AG04450 (cell line): ENCODE measurements around the gene ING2. TPM values are rescaled to one million over a fixed set of nuclear protein-coding genes. Genes with fewer than 3 reads are reported as not detected.

Experiments used
- CTCF ChIA-PET: fragments of 300-600, 350-600 bp; formaldehyde crosslinking; extraction: SDS; loops from one replicate; lab custom pipeline; 2022; ENCODE audit warnings: antibody characterized with exemption, inconsistent platforms; lab: Charles Lee
- POLR2A ChIA-PET: fragments of 350-600 bp; formaldehyde crosslinking; extraction: SDS; loops from one replicate; lab custom pipeline; 2021; ENCODE audit warnings: antibody characterized with exemption, inconsistent platforms; lab: Yijun Ruan, JAX
- DNase-seq: peaks from one replicate; pipeline ENCODE4 v3.0.0-alpha.2; 2011; ENCODE audit warnings: low read depth, low spot score
- H3K27ac ChIP-seq: one replicate; pipeline ENCODE4 v1.5.1; 2012; ENCODE audit warnings: low read depth, low read length, control low read depth
- H3K27me3 ChIP-seq: one replicate; pipeline ENCODE4 v1.6.0; 2012; ENCODE audit warnings: low read length; ENCODE audit not compliant: control insufficient read depth, insufficient read depth
- H3K4me3 ChIP-seq: 2 replicates; pipeline ENCODE4 v1.5.1; 2011; ENCODE audit warnings: mild to moderate bottlenecking, low read depth, low read length, control low read depth
- H3K9me3 ChIP-seq: 2 replicates; pipeline ENCODE4 v1.5.1; 2012; ENCODE audit warnings: low read length; ENCODE audit not compliant: control insufficient read depth, insufficient read depth
- CTCF ChIP-seq: IDR thresholded peaks from 2 replicates; pipeline ENCODE4 v1.5.1; 2011; ENCODE audit warnings: low read depth, low read length, control low read depth, inconsistent platforms
- polyA plus RNA-seq: library from polyadenylated mRNA; depleted of rRNA; stranded (reverse); fragments of >200 nt; gene quantifications from 2 replicates; pipeline ENCODE4 v1.2.3, GENCODE V29; 2011

Gene ING2
- polyA plus RNA-seq, 1 experiment = 10.6 TPM

DNA sequence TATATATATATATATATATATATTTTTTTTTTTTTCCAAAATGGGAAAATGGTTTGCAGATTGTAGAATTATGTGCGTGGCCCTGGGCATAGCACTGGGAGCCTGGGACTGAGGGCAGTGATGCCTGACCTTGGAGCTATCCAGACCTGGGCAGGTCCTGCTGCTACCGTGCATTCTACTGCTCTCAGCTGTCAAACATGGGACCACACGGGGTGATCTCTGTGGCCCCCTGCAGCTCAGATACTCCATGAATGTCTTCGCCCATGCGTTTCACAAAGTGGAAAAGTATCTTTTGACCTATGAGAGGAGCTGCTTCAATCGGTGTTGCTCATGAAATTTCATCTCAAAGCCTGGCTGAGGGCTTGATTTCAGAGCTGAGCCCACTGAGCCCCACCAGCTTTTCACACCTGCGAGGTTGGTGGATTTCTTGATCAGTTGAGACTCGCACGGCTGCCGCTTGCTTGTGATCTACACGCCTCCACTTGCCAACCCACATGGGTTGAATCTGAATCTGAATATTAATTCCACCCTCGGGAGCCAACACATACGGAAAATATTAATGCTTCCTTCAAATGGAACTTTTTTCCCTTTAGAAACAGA is 35.7 kb downstream of the ING2 start:
- Histone ChIP-seq H3K27me3 (peaks cover 10% of the 10 kb centered on the region), H3K27ac (no peak overlapping the region), H3K9me3 (peaks cover 11% of the 10 kb centered on the region), H3K4me3 (no peak overlapping the region)
- no peak for TF ChIP-seq CTCF
- ChIA-PET CTCF (interaction anchor here (0.5 kb wide), 1 partner anchor 80 kb away, joined by 3 read pairs; no protein-coding TSS in a partner anchor), POLR2A (no interaction called here)
- DNase-seq = no peak

DNA sequence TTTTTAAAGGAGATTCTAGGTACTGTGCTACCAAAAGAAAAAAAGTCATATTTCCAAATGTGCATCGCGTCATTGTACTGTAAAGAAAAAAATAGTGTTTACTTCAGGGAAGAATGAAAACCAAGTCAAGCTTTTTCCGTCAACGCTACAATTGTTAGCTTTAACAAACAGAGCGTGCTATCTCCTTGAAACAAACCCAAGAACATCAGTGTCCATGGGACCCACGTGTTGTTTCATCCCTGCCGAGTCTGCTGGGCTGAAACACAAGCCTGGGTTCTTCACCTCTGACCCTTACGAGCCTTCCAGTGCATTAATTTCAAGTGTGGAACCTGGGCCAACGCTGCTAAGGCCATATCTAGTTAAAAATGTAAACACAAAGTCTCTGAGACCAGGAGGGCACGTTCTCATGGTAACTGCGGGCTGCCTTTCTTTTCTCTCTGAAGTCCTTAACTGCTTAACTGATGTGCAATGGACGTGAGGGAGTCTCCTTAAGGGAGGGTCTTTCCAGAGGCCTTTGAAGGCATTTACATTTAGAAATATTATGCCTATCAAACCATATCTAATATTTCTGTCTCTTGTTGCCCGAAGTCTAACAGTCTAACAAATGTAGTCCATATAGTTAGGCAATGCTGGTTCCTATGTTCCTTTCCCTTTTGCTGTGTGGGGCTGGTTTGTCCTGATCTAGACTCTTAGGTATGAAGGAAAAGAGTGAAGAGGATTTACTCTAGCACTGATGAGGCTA is 36.3 kb downstream of the ING2 start:
- peak; percentile 8 for DNase-seq
- Histone ChIP-seq H3K27ac (peak overlapping the region; percentile 1), H3K9me3 (peaks cover 11% of the 10 kb centered on the region), H3K27me3 (peaks cover 8% of the 10 kb centered on the region), H3K4me3 (0 out of 2 replicates have a peak overlapping the region, but pooled peaks have one; percentile 13)
- ChIA-PET POLR2A (no interaction called here), CTCF (no interaction called here)
- TF ChIP-seq CTCF = no peak

DNA sequence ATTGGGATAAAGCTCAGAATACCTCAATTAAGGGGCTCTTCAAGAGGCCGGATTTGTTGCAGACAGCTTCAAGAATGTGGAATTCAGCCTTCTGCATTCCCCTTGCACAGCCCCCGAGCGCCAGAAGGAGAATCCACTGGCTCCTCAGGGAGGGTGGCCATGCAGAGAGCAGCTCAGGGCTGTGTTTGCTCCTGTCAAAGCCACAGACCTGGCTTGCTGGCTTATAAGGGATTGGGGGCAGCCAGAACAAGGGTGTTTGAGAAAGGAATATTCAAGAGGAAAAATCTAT is 36.8 kb downstream of the ING2 start:
- Histone ChIP-seq H3K9me3 (peaks cover 11% of the 10 kb centered on the region), H3K4me3 (no peak overlapping the region), H3K27me3 (peaks cover 6% of the 10 kb centered on the region), H3K27ac (peak overlapping the region; percentile 1)
- no peak for DNase-seq
- CTCF ChIA-PET = no interaction called here
- POLR2A ChIA-PET = no interaction called here
- TF ChIP-seq CTCF = no peak

DNA sequence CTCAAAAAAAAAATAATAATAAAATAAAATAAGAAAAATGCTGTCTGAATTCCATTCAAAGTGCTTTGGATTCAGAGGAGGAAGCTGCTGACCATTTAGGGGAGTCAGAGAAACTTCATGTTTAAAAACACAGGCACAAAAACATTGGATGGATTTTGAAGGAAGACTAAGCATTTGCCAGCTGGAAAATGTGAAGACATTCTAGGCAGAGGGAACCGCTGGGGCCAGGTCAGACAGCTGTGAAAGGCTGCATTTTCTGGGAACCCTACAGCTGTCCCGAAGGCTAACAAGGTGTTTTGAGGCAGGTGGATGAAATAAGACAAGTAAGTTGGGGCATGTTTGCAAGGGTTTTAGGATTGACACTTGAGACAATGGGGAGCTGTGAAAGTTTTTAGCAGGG is 38.6 kb downstream of the ING2 start:
- Histone ChIP-seq H3K4me3 (no peak overlapping the region), H3K9me3 (peaks cover 11% of the 10 kb centered on the region), H3K27me3 (peaks cover 6% of the 10 kb centered on the region), H3K27ac (no peak overlapping the region)
- TF ChIP-seq CTCF = no peak
- POLR2A ChIA-PET = interaction anchor here (0.7 kb wide), 1 partner anchor 14 kb away, joined by 3 read pairs; no protein-coding TSS in a partner anchor
- CTCF ChIA-PET = no interaction called here
- no peak for DNase-seq

GRCh38 chr4:183544109-183544508 is 39.3 kb downstream of the ING2 start:
- POLR2A ChIA-PET = no interaction called here
- Histone ChIP-seq H3K27me3 (peaks cover 6% of the 10 kb centered on the region), H3K27ac (no peak overlapping the region), H3K4me3 (no peak overlapping the region), H3K9me3 (peaks cover 11% of the 10 kb centered on the region)
- CTCF ChIA-PET = no interaction called here
- TF ChIP-seq CTCF = no peak
- no peak for DNase-seq
